ENCODE results near the gene UPF1.

Gene UPF1

DNA sequence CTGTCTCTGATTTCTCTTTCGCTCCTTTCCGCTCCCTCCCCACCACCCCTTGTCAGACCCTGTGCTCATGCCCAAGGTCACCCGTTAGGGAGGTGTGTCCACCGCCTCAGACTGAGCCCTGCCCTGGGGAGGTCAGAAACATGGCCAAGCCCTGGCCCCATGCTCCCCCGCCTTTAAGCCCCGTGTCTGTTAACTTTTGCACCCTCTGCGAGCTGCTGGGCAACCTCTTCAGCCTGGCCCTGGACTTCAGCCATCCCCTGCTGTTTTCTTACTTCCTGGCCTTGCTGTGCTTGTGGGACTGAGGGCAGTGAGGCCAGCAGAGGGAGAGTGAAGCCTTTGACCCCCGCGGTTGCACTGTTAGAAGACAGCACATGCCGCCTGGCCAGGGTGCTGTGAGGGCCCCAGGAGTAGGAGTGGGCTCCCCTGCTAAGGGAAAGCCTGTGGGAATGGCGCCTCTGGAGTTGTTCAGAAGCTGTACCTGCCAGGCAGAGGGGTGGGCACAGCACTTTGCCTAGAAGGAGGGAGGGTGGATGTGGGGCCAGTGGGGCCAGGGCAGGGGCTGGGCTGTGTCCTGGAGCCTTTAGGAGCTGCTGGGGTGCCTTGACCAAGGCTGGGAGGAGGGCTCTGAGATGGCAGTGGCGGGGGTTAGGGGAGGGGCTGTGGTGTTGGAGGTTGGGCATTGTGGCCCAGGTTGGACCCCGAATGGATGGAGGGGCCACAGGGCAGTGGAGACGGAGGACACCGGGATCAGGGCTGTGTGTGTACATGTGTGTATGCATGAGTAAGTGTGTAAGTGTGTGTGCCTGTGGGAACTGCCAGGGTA, 7.9 kb downstream of the UPF1 start:
- no peak for TF ChIP-seq CTCF (IDR thresholded peaks at IDR 0.05; ENCODE audit: control insufficient read depth, insufficient read depth, low read depth, low read length, missing control alignments)
- DNase-seq (ENCODE audit: low read depth): no peak
- no peak overlapping the region for H3K4me3 ChIP-seq (ENCODE audit: control insufficient read depth, low read depth, low read length)

DNA sequence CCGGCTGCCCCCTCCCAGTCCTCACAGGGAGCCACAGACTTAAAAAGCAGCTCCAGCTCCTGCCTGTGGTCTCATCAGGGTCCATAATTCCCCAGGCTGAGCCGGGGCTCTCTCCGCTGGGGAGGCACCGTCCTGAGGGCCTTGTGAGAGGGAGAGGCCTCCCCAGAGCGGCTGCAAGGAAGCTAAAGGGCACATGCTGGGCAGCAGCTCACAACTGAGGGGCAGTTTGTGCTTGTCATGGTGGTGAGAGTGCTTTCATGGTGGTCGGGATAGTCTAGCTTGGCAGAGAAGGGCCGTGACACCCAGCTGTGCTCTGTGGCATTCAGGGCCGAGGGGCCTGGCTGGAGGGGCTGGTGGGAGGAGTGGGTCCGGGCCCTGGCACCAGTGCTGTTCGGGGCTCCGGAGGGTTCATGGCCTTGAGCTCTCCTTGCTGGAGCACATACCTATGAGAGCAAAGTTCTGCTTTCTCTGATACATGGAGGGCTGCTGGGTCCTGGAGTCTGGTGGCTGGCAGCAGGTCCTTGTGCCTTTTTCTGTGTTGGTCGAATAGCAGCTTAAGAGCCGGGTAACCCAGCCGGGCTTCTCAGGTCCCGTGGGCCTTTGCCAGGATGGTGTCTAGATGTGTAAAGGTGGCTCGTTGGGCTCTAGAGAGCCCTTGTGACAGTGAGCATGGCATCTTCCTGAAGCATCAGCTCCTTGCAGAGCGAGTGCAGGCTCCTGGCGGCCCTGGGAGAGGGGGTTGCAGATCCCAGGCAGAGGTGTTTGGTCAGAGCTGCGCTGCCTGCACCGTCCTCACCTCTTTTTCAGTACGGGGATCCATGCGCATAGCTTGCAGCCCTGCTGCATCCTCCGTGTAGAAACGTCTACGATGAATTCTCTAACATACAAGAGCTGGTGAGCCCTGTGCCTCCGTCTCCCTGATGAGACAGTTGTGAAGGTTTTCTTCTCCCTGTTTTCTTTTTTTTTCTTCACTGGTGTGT, 8.8 kb downstream of the UPF1 start:
- no peak for TF ChIP-seq CTCF (IDR thresholded peaks at IDR 0.05; ENCODE audit: control insufficient read depth, insufficient read depth, low read depth, low read length, missing control alignments)
- no peak overlapping the region for H3K4me3 ChIP-seq (ENCODE audit: control insufficient read depth, low read depth, low read length)
- DNase-seq (ENCODE audit: low read depth): no peak

DNA sequence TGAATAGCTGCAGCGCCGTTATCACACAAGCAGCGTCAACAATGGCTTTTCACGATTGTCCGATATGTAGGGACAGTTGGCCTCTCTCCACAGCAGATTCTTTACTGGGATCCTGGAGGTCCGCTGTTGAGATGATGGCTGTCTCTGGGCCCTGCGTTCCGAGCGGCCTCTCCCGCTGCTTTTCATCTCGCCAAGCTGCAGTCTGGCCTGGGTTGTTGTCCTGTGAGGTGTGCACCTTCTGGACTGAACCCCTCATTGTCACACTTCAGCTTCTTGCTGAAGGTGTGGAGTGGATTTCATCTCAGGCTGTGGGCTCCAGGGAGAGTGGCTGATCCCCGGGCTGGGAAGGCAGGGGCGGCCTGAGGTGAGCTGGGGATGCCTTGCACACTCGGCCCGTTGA, 9.6 kb downstream of the UPF1 start:
- TF ChIP-seq CTCF (IDR thresholded peaks at IDR 0.05; ENCODE audit: control insufficient read depth, insufficient read depth, low read depth, low read length, missing control alignments): no peak
- no peak overlapping the region for H3K4me3 ChIP-seq (ENCODE audit: control insufficient read depth, low read depth, low read length)
- no peak for DNase-seq (ENCODE audit: low read depth)

GRCh38 chr19:18842166-18842565, 10.4 kb downstream of the UPF1 start:
- TF ChIP-seq CTCF (IDR thresholded peaks at IDR 0.05; ENCODE audit: control insufficient read depth, insufficient read depth, low read depth, low read length, missing control alignments): no peak
- DNase-seq (ENCODE audit: low read depth): no peak
- H3K4me3 ChIP-seq (ENCODE audit: control insufficient read depth, low read depth, low read length): no peak overlapping the region

- no peak for DNase-seq (ENCODE audit: low read depth)
- TF ChIP-seq CTCF (IDR thresholded peaks at IDR 0.05; ENCODE audit: control insufficient read depth, insufficient read depth, low read depth, low read length, missing control alignments): no peak
- no peak overlapping the region for H3K4me3 ChIP-seq (ENCODE audit: control insufficient read depth, low read depth, low read length)
These were observed 12.2 kb downstream of the UPF1 start for GRCh38 chr19:18843960-18844359.

DNA sequence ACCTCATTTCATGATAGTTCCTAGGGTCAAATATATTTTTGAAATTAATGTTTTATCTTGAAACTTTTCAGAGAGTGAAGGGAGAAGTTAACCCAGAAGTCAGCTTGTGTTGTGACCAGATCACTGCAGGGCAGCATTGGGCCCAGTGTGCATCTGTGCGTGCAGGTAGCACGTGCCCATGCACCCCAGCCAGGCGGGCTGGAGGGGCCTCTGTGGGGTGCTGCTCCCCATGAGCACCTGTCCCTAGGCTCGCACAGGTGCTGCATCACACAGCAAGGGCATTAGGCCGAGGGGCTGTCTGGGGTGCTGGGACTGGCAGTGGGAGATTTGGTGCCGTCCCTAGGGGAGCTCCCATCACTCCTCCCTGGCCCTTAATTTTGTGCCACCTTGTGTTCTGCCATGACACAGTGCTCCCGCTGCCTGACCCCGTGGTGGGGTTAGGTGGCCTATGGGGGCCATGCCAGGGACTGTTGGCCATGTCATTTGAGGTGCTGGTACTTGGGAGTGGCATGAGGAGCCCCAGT, 13.1 kb downstream of the UPF1 start:
- no peak for DNase-seq (ENCODE audit: low read depth)
- H3K4me3 ChIP-seq (ENCODE audit: control insufficient read depth, low read depth, low read length): no peak overlapping the region
- no peak for TF ChIP-seq CTCF (IDR thresholded peaks at IDR 0.05; ENCODE audit: control insufficient read depth, insufficient read depth, low read depth, low read length, missing control alignments)

Measured in AG09309 (cell line).